GM23338 (cell line): ENCODE results near the gene LIME1. TPM values are rescaled to one million over a fixed set of nuclear protein-coding genes. Genes with fewer than 3 reads are reported as not detected.

Experiments used
- ATAC-seq: fragments of 200-7000 bp; cut with Tn5 transposase; 3 replicates; pipeline ENCODE4 v1.9.1; 2020
- DNase-seq: peaks from one replicate; pipeline ENCODE4 v3.0.0-alpha.2; 2015; ENCODE audit warnings: low spot score
- H2AFZ ChIP-seq: fragments of 200-600 bp; sonication (generic); 2 replicates; pipeline ENCODE4 v1.8.0; 2016; ENCODE audit warnings: antibody characterized with exemption, mild to moderate bottlenecking, moderate library complexity
- H3F3A ChIP-seq: fragments of 200-600 bp; sonication (generic); replicated peaks from 2 replicates; pipeline ENCODE4 v1.8.0; 2017; ENCODE audit warnings: antibody characterized with exemption, mixed run types, low read depth
- H3K27ac ChIP-seq: fragments of 200-600 bp; sonication (generic); 2 replicates; pipeline ENCODE4 v1.6.1; 2016; ENCODE audit warnings: low read depth
- H3K27me3 ChIP-seq: fragments of 200-600 bp; sonication (generic); 2 replicates; pipeline ENCODE4 v1.8.0; 2016; ENCODE audit warnings: mild to moderate bottlenecking, mixed run types, moderate library complexity; ENCODE audit not compliant: insufficient read depth
- H3K36me3 ChIP-seq: fragments of 200-600 bp; sonication (generic); 2 replicates; pipeline ENCODE4 v1.8.0; 2016; ENCODE audit warnings: mild to moderate bottlenecking; ENCODE audit not compliant: insufficient read depth
- H3K4me1 ChIP-seq: fragments of 200-600 bp; sonication (generic); 2 replicates; pipeline ENCODE4 v1.8.0; 2016; ENCODE audit warnings: mild to moderate bottlenecking, moderate library complexity; ENCODE audit not compliant: insufficient read depth
- H3K4me2 ChIP-seq: fragments of 200-600 bp; sonication (generic); 2 replicates; pipeline ENCODE4 v1.7.1; 2017; ENCODE audit warnings: mixed run types
- H3K4me3 ChIP-seq: fragments of 200-600 bp; sonication (generic); 2 replicates; pipeline ENCODE4 v1.6.1; 2016; ENCODE audit warnings: mixed run types
- H3K79me2 ChIP-seq: fragments of 200-600 bp; sonication (generic); replicated peaks from 2 replicates; pipeline ENCODE4 v1.8.0; 2017; ENCODE audit warnings: mild to moderate bottlenecking; ENCODE audit not compliant: insufficient read depth
- H3K9me2 ChIP-seq: fragments of 200-600 bp; sonication (generic); 2 replicates; pipeline ENCODE4 v1.8.0; 2017; ENCODE audit not compliant: insufficient read depth
- H4K20me1 ChIP-seq: fragments of 200-600 bp; sonication (generic); replicated peaks from 2 replicates; pipeline ENCODE4 v1.8.0; 2017; ENCODE audit warnings: mild to moderate bottlenecking; ENCODE audit not compliant: insufficient read depth
- H3K27ac Mint-ChIP-seq: 2 replicates; pipeline ENCODE4 v1.8.0; 2020; ENCODE audit warnings: inconsistent platforms, mild to moderate bottlenecking, moderate library complexity, mixed read lengths
- H3K27me3 Mint-ChIP-seq: 3 replicates; pipeline ENCODE4 v1.8.0; 2022; ENCODE audit warnings: low read depth, mild to moderate bottlenecking, moderate library complexity, mixed read lengths, inconsistent platforms; ENCODE audit not compliant: insufficient read depth, poor library complexity
- H3K36me3 Mint-ChIP-seq: 3 replicates; pipeline ENCODE4 v1.8.0; 2021; ENCODE audit warnings: low read depth, mild to moderate bottlenecking, inconsistent platforms, moderate library complexity, mixed read lengths
- H3K4me1 Mint-ChIP-seq: 3 replicates; pipeline ENCODE4 v1.8.0; 2020; ENCODE audit warnings: mild to moderate bottlenecking, inconsistent platforms, mixed read lengths
- H3K4me3 Mint-ChIP-seq: 3 replicates; pipeline ENCODE4 v1.8.0; 2021; ENCODE audit warnings: moderate library complexity, mild to moderate bottlenecking, inconsistent platforms, mixed read lengths
- H3K9me3 Mint-ChIP-seq: 3 replicates; pipeline ENCODE4 v1.8.0; 2020; ENCODE audit warnings: moderate library complexity, mild to moderate bottlenecking, inconsistent platforms, mixed read lengths
- CREB1 ChIP-seq: fragments of 250-450 bp; sonication (Bioruptor Pico); IDR thresholded peaks from 2 replicates; pipeline ENCODE4 v1.5.0; 2020; ENCODE audit warnings: low read depth, mild to moderate bottlenecking, moderate library complexity
- EZH2 ChIP-seq: fragments of 200-600 bp; sonication (generic); IDR thresholded peaks from one replicate; pipeline ENCODE4 v1.8.0; 2017; ENCODE audit warnings: antibody characterized with exemption, mild to moderate bottlenecking, low read depth; ENCODE audit not compliant: unreplicated experiment
- EZH2phosphoT487 ChIP-seq: fragments of 200-600 bp; sonication (generic); IDR thresholded peaks from one replicate; pipeline ENCODE4 v1.8.1; 2018; ENCODE audit warnings: antibody characterized with exemption; ENCODE audit not compliant: unreplicated experiment
- JUNB ChIP-seq: IDR thresholded peaks from one replicate; pipeline ENCODE4 v1.6.1; 2016; ENCODE audit warnings: antibody characterized with exemption; ENCODE audit not compliant: unreplicated experiment
- NANOG ChIP-seq: IDR thresholded peaks from 2 replicates; pipeline ENCODE4 v1.6.1; 2016; ENCODE audit warnings: antibody characterized with exemption, borderline replicate concordance
- POLR2AphosphoS5 ChIP-seq: IDR thresholded peaks from 2 replicates; pipeline ENCODE4 v1.6.1; 2016; ENCODE audit warnings: antibody characterized with exemption, low read depth
- STAT1 ChIP-seq: IDR thresholded peaks from one replicate; pipeline ENCODE4 v1.6.1; 2016; ENCODE audit warnings: antibody characterized with exemption; ENCODE audit not compliant: unreplicated experiment
- ZNF114 ChIP-seq: fragments of 250-450 bp; sonication (Bioruptor Pico); IDR thresholded peaks from 2 replicates; pipeline ENCODE4 v1.5.0; 2020; ENCODE audit warnings: mild to moderate bottlenecking, moderate library complexity
- ZNF331 ChIP-seq: fragments of 250-450 bp; sonication (Bioruptor Pico); IDR thresholded peaks from 2 replicates; pipeline ENCODE4 v1.5.0; 2020; ENCODE audit warnings: low read depth, mild to moderate bottlenecking, moderate library complexity
- polyA plus RNA-seq: library from polyadenylated mRNA; unstranded; fragments of >200 nt; fragmentation: Nextera tagmentation; extraction: Ambion mirVana; gene quantifications from 2 replicates; pipeline ENCODE4 v1.2.1, GENCODE V29; 2016
- total RNA-seq: library from RNA; depleted of rRNA; stranded (reverse); fragments of >200 nt; shearing (Covaris generic); gene quantifications from 2 replicates; pipeline ENCODE4 v1.2.3, GENCODE V29; 2014
- TF ChIP-seq, protein P1 (sequence below): IDR thresholded peaks from one replicate; pipeline ENCODE4 v1.6.1; 2018; ENCODE audit warnings: antibody characterized with exemption; ENCODE audit not compliant: unreplicated experiment
- TF ChIP-seq, protein P2 (sequence below): fragments of 250-450 bp; sonication (Bioruptor Pico); IDR thresholded peaks from 2 replicates; pipeline ENCODE4 v1.5.0; 2020; ENCODE audit warnings: mild to moderate bottlenecking, moderate library complexity
- TF ChIP-seq, protein P3 (sequence below), 2 experiments: fragments of 200-600 bp in 1 of 2; sonication (generic) in 1 of 2; conservative IDR thresholded peaks; 2 replicates each; pipeline versions ENCODE4 v1.5.1 to v1.6.1; 2016 to 2017; ENCODE audit warnings: antibody characterized with exemption in 2 of 2, low read depth in 2 of 2, mild to moderate bottlenecking in 2 of 2, moderate library complexity in 1 of 2
- TF ChIP-seq, protein P4 (sequence below): IDR thresholded peaks from 2 replicates; pipeline ENCODE4 v1.6.1; 2016; ENCODE audit warnings: antibody characterized with exemption

LIME1 gene
- total and polyA plus RNA-seq, 2 experiments from 2014 or later, result 4.7 to 12.2 TPM

DNA sequence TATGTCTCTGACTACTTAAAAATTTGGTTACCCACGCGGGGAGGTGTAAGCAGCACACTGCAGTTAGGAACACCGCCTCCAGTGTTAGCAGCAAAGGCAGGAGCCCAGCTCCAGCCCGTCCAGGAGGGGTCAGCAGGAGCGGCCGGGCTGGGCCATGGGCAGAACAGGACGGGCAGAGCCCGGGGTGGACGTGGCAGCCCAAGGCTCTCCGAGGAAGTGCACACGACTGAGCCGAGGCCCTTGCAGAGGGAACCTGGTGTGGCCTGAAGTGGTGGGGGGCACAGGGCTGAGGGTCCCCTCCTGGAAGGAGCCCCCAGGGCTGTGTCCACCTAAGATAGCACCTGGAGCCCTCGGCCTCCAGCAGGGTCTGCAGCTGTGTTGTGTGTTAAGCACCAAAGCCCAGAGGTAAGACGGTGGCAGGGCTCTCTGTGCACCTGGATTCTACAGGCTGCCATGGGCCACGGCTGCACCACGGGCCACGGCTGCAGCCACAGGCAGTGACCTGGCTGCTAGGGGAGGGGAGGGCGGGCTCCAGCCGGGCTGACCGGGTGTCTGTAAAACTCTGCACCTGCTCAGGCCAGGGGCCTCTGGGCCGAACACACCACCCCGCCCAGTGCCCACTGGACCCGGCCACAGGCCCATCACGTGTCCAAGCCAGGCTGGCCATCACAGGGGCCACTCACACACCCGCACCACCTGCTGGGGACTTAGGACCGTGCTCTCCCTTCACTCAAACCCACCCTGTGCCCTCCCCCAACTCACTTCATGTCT is 9.7 kb downstream of the LIME1 start:
- no peak for ATAC-seq
- Histone ChIP-seq H3F3A (peaks cover 22% of the 10 kb centered on the region), H3K27ac (no peak overlapping the region), H3K4me3 (no peak overlapping the region), H3K79me2 (no peaks in the 10 kb centered on the region), H3K27me3 (no peaks in the 10 kb centered on the region), H3K4me2 (no peak overlapping the region), H3K9me2 (no peaks in the 10 kb centered on the region), H4K20me1 (no peaks in the 10 kb centered on the region), H3K4me1 (peaks cover 6% of the 10 kb centered on the region; the same call in 1 of the 2 replicates), H2AFZ (no peak overlapping the region), H3K36me3 (no peaks in the 10 kb centered on the region)
- H3K36me3 Mint-ChIP-seq, result peaks cover 8% of the 10 kb centered on the region
- H3K4me3 Mint-ChIP-seq, result no peak overlapping the region
- DNase-seq, result no peak
- no peak overlapping the region; the same call in 1 of the 2 replicates for H3K27ac Mint-ChIP-seq
- peaks cover 3% of the 10 kb centered on the region for H3K27me3 Mint-ChIP-seq
- H3K4me1 Mint-ChIP-seq, result peaks cover 2% of the 10 kb centered on the region; the same call in 2 of the 3 replicates
- no peaks in the 10 kb centered on the region; the same call in 2 of the 3 replicates for H3K9me3 Mint-ChIP-seq
- TF ChIP-seq ZNF331 (CRISPR knock-in tag), result no peak
- no peak for TF ChIP-seq CREB1
- TF ChIP-seq POLR2AphosphoS5, result no peak
- no peak for TF ChIP-seq EZH2phosphoT487
- TF ChIP-seq, protein P1, sequence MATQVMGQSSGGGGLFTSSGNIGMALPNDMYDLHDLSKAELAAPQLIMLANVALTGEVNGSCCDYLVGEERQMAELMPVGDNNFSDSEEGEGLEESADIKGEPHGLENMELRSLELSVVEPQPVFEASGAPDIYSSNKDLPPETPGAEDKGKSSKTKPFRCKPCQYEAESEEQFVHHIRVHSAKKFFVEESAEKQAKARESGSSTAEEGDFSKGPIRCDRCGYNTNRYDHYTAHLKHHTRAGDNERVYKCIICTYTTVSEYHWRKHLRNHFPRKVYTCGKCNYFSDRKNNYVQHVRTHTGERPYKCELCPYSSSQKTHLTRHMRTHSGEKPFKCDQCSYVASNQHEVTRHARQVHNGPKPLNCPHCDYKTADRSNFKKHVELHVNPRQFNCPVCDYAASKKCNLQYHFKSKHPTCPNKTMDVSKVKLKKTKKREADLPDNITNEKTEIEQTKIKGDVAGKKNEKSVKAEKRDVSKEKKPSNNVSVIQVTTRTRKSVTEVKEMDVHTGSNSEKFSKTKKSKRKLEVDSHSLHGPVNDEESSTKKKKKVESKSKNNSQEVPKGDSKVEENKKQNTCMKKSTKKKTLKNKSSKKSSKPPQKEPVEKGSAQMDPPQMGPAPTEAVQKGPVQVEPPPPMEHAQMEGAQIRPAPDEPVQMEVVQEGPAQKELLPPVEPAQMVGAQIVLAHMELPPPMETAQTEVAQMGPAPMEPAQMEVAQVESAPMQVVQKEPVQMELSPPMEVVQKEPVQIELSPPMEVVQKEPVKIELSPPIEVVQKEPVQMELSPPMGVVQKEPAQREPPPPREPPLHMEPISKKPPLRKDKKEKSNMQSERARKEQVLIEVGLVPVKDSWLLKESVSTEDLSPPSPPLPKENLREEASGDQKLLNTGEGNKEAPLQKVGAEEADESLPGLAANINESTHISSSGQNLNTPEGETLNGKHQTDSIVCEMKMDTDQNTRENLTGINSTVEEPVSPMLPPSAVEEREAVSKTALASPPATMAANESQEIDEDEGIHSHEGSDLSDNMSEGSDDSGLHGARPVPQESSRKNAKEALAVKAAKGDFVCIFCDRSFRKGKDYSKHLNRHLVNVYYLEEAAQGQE, result no peak
- no peak for TF ChIP-seq NANOG
- TF ChIP-seq, protein P2, sequence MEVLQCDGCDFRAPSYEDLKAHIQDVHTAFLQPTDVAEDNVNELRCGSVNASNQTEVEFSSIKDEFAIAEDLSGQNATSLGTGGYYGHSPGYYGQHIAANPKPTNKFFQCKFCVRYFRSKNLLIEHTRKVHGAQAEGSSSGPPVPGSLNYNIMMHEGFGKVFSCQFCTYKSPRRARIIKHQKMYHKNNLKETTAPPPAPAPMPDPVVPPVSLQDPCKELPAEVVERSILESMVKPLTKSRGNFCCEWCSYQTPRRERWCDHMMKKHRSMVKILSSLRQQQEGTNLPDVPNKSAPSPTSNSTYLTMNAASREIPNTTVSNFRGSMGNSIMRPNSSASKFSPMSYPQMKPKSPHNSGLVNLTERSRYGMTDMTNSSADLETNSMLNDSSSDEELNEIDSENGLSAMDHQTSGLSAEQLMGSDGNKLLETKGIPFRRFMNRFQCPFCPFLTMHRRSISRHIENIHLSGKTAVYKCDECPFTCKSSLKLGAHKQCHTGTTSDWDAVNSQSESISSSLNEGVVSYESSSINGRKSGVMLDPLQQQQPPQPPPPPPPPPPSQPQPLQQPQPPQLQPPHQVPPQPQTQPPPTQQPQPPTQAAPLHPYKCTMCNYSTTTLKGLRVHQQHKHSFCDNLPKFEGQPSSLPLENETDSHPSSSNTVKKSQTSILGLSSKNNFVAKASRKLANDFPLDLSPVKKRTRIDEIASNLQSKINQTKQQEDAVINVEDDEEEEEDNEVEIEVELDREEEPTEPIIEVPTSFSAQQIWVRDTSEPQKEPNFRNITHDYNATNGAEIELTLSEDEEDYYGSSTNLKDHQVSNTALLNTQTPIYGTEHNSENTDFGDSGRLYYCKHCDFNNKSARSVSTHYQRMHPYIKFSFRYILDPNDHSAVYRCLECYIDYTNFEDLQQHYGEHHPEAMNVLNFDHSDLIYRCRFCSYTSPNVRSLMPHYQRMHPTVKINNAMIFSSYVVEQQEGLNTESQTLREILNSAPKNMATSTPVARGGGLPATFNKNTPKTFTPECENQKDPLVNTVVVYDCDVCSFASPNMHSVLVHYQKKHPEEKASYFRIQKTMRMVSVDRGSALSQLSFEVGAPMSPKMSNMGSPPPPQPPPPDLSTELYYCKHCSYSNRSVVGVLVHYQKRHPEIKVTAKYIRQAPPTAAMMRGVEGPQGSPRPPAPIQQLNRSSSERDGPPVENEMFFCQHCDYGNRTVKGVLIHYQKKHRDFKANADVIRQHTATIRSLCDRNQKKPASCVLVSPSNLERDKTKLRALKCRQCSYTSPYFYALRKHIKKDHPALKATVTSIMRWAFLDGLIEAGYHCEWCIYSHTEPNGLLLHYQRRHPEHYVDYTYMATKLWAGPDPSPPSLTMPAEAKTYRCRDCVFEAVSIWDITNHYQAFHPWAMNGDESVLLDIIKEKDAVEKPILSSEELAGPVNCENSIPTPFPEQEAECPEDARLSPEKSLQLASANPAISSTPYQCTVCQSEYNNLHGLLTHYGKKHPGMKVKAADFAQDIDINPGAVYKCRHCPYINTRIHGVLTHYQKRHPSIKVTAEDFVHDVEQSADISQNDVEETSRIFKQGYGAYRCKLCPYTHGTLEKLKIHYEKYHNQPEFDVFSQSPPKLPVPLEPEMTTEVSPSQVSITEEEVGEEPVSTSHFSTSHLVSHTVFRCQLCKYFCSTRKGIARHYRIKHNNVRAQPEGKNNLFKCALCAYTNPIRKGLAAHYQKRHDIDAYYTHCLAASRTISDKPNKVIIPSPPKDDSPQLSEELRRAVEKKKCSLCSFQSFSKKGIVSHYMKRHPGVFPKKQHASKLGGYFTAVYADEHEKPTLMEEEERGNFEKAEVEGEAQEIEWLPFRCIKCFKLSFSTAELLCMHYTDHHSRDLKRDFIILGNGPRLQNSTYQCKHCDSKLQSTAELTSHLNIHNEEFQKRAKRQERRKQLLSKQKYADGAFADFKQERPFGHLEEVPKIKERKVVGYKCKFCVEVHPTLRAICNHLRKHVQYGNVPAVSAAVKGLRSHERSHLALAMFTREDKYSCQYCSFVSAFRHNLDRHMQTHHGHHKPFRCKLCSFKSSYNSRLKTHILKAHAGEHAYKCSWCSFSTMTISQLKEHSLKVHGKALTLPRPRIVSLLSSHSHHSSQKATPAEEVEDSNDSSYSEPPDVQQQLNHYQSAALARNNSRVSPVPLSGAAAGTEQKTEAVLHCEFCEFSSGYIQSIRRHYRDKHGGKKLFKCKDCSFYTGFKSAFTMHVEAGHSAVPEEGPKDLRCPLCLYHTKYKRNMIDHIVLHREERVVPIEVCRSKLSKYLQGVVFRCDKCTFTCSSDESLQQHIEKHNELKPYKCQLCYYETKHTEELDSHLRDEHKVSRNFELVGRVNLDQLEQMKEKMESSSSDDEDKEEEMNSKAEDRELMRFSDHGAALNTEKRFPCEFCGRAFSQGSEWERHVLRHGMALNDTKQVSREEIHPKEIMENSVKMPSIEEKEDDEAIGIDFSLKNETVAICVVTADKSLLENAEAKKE (CRISPR knock-in tag), result no peak
- TF ChIP-seq, protein P3, sequence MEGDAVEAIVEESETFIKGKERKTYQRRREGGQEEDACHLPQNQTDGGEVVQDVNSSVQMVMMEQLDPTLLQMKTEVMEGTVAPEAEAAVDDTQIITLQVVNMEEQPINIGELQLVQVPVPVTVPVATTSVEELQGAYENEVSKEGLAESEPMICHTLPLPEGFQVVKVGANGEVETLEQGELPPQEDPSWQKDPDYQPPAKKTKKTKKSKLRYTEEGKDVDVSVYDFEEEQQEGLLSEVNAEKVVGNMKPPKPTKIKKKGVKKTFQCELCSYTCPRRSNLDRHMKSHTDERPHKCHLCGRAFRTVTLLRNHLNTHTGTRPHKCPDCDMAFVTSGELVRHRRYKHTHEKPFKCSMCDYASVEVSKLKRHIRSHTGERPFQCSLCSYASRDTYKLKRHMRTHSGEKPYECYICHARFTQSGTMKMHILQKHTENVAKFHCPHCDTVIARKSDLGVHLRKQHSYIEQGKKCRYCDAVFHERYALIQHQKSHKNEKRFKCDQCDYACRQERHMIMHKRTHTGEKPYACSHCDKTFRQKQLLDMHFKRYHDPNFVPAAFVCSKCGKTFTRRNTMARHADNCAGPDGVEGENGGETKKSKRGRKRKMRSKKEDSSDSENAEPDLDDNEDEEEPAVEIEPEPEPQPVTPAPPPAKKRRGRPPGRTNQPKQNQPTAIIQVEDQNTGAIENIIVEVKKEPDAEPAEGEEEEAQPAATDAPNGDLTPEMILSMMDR (conservative IDR thresholded peaks at IDR 0.05; ENCODE audit: low read depth in 2 of 2), result no peak
- TF ChIP-seq EZH2, result no peak
- no peak for TF ChIP-seq ZNF114
- TF ChIP-seq, protein P4, sequence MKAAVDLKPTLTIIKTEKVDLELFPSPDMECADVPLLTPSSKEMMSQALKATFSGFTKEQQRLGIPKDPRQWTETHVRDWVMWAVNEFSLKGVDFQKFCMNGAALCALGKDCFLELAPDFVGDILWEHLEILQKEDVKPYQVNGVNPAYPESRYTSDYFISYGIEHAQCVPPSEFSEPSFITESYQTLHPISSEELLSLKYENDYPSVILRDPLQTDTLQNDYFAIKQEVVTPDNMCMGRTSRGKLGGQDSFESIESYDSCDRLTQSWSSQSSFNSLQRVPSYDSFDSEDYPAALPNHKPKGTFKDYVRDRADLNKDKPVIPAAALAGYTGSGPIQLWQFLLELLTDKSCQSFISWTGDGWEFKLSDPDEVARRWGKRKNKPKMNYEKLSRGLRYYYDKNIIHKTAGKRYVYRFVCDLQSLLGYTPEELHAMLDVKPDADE, result no peak
- TF ChIP-seq STAT1, result no peak
- TF ChIP-seq JUNB, result no peak
